NK-92 (cell line): ENCODE results near the gene IL17RE.
"Not testable (repeated sequence)": the region's sequence is repeated elsewhere in the genome, so short reads cannot be mapped to it uniquely, and the experiment has no call there.

Source experiments
- DNase-seq: peaks from one replicate; lab custom pipeline; 2025; ENCODE audit not compliant: unreplicated experiment; lab: John Stamatoyannopoulos, UW

The IL17RE gene

DNA sequence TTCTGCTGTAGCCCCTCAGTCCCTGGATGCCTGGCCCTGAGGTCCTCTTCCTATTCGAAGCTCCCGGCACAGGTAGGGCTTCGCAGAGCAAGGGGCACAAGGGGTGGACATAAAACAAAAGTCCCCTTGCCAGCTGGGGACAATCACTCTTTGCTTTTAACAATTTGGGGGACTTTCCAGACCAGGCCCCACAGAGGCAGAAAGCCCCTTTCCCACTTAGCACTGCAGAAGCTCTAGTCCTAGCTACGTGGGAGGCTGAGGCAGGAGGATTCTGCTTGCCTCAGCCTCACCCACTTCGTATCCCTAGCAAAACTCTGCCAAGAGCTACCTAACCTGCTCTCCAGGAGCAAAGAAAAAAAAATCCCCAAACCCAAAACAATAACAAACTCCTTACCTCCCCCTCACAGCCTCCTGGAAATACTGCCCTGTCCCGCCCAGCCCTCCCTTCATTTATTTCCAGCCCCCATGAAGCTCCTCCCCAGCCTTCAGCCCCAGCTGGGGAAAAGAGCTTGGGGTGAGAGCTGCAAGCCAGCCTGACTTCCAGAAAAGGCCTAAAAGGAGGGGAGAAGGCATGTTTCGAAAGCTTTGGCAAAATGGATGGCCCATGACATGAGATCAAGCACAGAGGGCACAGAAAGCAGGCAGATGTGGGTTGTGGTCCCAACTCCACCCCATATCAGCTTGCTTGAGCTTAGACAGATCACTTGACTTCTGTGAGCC lies 22.7 kb upstream of the IL17RE start, which contains the start of gene CIDEC:
Gene CIDEC, minus strand, starts transcription at position 424 of the 720 bp plus-strand sequence. CDS start 1,767 bp downstream, outside the sequence.
- no peak for DNase-seq

DNA sequence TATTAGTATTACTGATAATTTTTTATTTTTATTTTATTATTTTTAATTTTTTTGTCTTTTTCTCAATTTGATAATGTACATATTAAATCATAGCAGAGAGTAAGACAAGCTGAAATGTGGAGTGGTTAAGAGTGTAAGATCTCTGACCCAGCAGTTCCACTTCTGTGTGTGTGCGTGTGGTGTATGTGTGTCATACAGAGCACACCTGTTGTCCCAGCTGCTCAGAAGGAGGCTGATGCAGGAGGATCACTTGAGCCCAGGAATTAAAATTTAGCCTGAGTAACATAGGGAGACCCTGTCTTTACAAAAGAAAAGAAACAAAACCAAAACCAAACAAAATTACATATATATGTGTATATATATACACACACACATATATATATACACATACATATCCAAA lies 21.2 kb upstream of the IL17RE start:
- no peak for DNase-seq

DNA sequence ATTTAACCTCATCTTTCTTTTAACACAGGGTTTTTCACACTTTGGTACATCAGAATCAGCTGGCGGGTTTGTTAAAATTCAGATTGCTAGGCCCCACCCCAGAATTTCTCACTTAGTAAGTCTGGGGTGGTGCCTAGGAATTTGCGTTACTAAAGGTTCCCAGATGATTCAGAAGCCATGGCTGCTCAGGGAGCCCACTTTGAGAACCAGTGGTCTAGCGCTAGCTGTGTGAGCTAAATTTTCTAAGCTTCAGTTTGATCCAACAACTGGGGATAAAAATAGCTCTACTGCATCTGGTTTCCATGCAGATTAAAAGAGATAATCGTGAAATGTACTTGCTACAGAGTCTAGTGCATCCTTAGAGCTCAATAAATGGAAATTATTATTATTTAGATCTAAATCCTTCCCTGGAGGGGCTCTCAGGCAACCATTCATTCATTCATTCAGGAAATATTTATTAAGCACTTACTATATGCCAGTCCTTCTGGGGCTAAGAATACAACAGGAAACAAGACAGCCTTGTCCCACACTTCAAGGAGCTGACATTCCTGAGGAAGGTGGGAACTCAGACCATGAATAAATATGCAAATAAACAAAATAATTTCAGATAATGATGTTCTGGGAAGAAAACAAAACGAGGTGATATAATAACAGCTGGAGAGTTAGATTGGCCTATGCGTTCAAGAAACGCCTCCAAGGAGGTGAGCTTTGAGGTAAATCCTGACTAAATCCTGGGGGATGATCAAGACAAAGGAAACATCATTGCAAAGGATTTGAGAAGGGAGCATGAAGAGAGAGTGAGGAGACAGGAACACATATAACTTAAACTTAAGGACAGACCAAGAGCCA lies 18.7 kb upstream of the IL17RE start:
- no peak for DNase-seq

DNA sequence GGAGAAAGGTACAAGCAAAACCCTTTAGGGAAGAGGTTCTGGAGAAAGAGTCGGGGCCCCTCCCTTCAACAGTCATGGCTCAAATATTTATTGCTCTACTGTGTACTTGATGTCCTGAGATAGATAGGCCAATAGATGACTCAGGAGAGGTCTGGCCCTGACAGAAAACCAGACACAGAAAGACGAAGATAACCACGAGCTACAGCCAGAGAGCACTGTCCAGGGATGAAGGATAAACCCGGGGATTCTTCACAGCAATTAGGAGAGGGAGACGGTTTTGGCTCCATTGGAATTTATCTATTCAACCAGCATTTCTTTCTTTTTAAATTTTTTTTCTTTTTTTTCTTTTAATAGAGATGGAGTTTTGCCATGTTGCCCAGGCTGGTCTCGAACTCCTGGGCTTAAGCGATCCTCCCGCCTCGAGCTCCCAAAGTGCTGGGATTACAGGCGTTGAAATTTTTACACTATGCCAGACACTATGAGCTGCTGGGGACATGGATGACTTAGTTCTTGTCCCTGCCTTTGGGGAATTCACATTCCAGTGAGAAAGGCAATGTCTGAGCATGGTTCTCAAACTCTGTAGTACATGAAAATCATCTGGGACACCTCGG lies 18.0 kb upstream of the IL17RE start:
- no peak for DNase-seq

DNA sequence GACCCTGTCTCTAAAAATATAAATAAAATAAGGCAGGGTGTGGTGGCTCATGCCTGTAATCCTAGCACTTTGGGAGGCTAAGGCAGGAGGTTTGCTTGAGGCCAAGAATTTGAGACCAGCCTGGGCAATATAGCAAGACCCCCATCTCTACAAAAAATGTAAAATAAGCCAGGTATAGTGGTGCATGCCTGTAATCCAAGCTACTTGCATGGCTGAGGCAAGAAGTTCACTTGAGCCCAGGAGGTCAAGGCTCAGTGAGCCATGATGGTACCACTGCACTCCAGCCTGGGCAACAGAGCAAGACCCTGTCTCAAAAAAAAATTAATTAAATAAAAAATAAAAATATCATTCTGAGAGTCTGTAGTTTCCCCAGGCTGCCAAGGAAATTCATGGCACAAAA lies 16.3 kb upstream of the IL17RE start:
- no peak for DNase-seq

DNA sequence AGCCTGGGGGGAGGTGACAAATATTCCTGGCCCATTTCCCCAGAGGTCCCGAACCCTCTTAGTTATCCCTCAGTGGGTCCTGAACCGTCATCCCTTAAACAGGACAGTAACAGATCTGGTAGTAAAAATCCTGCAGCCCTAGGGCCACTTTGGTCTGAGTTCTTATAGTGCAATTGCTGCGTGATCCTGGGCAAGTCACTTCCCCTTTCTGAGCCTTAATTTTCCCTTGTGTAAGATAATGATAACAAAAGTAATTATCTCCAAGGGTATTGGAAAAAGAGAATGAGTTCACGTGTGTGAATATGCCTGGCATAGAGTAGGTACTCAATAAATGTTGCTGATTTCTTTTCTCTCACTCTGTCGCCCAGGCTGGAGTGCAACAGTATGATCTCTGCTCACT lies 15.2 kb upstream of the IL17RE start:
- DNase-seq: no peak

DNA sequence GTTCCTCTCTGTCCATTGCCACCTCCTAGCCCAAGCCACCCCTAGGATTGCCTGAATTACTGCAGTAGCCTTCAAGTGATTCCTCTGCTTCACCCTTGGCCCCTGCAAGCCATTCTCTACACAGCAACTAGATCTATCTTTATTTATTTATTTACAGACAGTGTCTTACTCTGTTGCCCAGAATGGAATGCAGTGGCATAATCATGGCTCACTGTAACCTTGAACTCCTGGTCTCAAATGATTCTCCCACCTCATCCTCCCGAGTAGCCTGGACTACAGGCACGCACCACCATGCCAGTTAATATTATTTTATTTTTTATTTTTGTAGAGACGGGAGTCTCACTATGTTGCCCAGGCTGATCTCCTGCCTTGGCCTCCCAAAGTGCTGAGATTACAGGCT lies 14.1 kb upstream of the IL17RE start:
- no peak for DNase-seq

DNA sequence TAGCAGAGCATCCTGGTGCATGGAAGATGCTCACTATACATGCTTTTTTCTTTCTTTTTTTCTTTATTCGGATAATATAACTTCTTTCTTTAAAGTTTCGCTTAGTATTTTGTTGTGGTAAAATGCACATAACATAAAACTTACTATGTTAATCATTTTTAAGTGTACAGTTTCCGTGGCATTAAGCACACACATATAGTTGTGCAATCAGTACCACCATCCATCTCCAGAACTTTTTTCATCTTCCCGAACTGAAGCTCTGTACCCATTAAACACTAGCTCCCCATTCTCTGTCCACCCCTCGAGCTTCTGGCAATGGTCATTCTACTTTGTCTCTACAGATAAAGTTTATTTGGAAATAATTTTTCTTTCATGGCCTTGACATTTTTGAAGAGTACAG lies 13.2 kb upstream of the IL17RE start:
- DNase-seq: no peak

DNA sequence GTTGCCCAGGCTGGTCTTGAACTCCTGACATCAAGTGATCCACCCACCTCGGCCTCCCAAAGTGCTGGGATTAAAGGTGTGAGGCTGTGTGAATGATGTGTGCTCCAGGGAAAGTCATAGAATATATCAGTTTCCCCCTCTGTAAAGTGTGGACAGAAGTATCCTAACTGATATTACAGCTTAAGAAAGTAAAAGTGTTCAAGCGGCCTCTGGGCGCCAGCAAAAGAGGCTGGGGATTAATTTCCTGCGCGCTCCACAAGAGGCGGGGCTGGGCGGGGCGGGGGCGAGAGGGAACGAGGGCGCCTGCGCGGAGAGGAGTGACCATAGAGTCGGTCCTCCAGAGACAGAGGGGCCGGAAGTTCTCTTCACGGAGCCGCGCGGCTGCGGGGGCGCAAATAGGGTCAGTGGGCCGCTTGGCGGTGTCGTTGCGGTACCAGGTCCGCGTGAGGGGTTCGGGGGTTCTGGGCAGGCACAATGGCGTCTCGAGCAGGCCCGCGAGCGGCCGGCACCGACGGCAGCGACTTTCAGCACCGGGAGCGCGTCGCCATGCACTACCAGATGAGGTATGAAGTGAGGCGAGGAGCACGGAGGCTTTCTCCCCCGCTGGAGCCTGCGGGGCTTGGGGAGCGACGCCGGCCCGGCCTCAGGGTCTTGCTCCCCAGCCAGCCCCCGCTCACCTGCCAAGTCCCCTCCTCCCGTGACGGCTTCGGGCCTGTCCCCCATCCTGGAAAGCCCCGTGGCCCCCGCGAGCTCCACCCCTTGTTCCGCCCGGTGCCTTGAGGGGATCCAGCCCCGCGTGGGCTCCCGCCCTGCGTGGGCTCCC lies 12.2 kb upstream of the IL17RE start, which contains the start of gene JAGN1:
Gene JAGN1, plus strand, starts transcription at position 362 of the 823 bp plus-strand sequence. Its CDS starts 113 bp downstream, at position 475.
- DNase-seq: peak; percentile 61

DNA sequence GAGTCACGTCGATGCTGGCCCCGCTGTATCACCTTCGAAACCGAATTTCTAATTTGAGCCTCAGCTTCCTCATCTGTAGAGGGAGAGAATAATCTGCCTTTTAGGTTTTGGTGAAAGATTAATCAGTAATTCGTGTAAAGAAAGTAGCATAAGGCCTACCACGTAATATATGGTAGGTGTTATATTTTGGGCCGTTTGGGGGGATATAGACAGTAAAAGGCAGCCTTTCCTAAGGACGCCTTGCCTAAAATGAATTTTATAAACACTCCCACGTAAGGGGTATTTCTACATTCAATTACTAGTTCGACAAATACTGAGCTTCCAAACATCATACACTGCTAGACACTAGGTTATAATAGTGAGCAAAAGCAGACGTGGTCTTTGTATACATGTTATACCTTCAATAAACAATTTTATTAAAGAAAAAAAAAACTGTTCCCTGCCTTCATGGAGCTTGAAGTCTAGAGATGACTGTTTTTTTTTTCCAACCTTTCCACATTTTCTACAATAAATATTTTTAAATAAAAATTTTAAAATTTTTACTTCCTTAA lies 11.5 kb upstream of the IL17RE start:
- DNase-seq: no peak

DNA sequence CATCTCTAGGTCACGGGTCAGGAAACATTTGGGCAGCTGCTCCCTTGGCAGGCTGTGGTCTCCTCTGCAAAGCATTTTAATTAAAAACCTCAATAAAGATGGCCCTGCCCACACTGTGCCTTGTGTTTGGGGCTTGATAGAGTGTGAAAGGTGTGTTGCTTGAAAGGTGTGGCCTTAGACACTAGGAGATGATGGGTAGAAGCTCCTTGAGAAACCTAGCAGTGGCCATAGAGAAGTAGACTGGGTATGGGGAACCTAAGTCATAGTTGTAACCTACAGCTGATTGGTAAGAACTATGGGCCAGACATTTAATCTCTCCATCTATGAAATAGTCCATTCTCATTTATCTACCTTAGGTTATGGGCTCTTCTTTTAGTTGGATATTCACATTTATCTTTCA lies 8.9 kb upstream of the IL17RE start:
- no peak for DNase-seq

DNA sequence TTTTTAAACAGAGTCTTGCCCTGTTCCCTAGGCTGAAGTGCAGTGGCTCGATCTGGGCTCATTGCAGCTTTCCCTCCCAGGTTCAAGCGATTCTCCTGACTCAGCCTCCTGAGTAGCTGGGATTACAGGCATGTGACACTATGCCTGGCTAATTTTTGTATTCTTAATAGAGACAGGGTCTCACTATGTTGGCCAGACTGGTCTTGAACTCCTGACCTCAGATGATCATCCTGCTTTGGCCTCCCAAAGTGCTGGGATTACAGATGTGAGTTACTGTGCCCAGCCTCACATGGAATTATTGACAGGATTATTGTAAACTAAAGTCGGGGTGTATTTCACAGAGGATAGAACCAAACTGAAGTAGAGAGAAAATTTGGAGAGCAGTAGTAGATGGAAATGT lies 6.9 kb upstream of the IL17RE start:
- DNase-seq: not testable (repeated sequence)

DNA sequence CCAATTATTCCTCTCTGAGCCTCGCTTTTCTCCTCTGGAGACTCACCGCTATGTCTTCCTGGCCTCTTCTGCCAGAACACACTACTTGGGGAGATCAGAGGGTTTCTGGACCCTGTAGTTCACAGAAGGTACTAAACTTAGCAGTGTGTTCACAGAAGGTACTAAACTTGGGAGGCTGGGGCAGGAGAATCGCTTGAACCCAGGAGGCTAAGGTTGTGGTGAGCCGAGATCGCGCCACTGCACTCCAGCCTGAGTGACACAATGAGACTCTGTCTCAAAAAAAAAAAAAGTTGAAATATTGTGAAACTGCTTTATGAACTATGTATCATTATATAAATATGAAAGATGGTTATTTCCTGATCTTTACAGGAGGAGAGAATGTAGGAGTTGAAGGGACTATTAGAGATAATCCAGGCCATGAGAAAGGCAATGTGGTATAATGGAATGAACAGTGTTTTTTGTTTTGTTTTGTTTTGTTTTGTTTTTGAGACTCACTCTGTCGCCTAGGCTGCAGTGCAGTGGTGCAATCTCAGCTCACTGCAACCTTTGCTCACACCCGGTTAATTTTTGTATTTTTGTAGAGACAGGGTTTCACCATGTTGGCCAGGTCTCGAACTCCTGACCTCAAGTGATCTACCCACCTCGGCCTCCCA lies 5.8 kb upstream of the IL17RE start:
- DNase-seq: not testable (repeated sequence)

DNA sequence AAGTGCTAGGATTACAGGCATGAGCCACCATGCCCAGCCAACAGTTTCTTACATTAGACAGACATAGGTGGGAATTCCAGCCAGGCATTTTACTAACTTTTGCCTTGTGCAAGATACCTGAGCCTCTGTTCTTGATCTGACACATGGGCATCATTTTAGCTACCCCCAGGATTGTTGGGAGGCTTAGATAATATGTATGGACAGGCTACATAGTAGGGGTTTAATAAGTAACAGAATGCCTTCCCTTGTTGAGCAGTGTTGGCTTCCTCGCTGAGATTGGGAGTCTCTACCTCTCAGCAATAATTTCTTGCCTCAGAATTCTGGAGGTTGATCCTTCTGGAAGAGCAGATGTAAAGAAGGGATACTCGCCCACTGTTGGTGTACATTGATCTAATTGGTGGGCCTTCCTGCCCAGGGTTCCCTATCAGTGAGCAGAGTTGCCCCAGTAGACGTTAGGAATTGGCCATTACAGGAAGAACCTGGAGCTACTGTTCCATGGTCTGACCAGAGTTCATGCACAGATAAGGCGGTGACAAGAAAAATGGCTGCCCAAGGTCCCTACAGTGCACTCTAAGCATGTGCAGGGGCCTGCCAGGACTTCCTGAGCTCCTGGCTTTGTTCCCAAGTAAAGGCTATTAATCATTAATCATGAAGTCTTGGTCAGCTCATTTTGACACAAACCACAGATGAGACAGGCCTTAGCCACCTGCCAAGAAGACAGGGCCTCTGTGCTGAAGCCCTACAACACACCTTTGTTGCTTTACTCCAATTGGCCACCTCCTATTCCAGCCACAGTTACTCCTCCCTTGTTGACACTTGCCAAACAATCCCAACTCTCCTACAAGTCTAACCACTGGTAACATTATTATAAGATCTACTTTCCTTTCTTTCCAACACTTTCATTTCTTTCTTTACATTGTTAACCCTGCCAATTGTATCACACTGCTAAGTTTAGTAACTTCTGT lies 5.0 kb upstream of the IL17RE start:
- no peak for DNase-seq

DNA sequence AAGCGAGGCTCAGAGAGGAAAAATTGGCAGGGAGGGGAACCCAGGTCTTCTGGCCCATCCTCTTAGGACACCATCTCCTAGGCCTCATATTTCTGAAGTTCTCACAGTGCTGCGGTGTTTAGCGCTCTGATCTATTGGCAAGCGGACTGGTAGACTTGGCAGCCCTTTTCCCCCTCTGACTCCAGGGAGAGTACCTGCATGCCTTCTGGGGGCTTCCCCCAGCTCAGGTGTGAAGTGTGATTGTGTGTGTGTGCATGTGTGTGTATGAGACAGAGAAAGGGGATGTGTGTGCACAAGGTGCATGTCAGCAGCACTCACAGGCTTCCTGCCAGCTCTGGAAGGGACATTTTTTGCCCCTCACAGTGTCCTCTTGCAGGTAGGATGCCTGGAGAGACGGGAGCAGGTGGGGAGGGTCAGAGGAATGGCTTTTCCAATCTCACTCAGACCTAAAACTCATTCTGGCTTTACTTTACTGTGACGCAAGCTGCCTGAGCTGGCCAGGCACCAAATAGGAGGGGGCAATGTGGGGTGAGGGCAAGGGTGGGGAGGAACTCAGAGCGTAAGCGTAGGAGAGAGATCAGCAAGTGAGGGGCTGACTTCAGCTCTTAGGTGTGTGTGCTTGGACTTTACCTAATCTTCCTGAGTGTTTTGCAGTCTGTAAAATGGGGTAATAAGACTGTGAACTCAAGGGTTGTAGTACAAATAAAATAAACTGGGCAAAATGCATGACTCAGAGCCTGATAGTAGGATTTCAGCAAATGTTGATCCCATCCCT lies 4.0 kb upstream of the IL17RE start:
- DNase-seq: no peak

DNA sequence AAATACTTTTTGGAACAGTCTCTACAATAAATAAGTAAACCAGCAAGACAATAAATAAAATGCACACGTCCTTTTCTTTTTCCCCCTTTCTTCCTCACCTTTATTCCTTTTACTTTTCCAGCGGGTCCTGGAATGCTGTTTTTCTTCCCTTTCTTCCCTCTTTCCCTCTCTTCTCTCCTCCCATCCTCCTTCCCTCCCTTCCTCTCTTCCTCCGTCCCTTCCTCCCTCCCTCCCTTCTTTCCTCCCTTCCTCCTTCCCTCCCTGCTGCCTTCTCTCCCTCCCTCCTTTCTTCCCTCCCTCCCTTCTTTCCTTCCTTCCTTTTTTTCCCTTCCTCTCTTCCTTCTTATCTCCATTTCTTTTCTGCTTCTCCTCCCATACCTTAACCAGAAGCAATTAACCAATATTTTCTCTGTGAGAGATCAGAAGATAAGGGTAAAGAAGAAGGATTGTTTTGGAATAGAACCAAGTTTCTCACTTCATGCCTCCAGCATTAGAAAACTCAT lies 3.3 kb upstream of the IL17RE start:
- no peak for DNase-seq

DNA sequence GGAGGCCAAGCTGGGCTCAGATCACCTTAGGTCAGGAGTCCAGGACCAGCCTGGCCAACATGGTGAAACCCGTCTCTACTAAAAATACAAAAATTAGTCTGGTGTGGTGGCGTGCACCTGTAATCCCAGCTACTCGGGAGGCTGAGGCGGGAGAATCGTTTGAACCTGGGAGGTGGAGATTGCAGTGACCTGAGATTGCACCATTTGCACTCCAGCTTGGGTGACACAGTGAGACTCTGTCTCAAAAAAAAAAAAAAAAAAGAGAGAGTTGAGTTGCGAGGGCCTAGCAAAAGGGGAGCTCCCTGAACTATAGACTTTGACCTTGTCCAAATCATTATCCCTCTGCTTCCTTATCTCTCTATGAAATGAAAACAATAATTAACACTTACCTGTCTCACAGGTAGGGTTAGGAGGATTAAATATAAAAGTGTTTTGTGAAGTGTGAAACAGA lies 1.7 kb upstream of the IL17RE start:
- DNase-seq: not testable (repeated sequence)

DNA sequence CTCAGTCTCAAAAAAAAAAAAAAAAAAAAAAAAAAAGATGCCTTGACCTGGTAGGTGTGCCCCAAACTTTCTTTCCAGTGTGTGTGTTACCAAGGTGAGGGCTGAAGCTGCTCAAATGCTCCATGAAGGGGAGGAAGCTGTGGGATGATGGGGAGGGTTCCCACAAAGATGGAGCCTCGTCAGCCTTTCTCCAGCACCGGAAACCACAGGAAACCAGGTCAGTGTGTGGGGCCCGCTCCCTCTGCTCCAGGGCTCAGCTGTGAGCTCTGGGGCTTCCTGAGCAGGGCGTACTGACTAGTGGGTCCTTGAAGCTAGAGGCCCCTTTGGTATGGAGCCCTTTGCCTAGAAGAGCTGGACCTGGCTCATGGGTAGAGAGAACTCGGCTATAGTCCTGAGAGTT lies 681 bp upstream of the IL17RE start:
- no peak for DNase-seq
